HG03175 (cell line): ENCODE data around the gene NFKB1.
"Not testable (repeated sequence)": the region's sequence is repeated elsewhere in the genome, so short reads cannot be mapped to it uniquely, and the experiment has no call there.

ENCODE experiments used
- ATAC-seq: cut with Tn5 transposase; IDR thresholded peaks from one replicate; pipeline ENCODE4 v1.9.1; 2021; ENCODE audit warnings: mild to moderate bottlenecking, moderate library complexity; ENCODE audit not compliant: unreplicated experiment

Gene NFKB1

DNA sequence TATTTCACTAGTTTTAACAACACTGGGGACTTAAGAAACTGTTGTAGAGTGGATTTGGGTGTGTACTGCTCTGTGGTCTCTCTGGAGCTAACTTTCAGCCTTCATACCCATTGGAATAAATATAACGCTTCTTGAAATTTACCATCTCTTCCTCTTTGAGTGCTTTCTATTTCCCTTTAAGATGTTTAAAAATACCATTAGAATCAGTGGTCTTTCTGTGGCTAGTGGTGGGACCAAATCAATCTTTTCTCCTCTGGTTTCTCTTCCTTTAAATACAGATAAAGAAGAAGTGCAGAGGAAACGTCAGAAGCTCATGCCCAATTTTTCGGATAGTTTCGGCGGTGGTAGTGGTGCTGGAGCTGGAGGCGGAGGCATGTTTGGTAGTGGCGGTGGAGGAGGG, 92.0 kb downstream of the NFKB1 start:
- no peak for ATAC-seq

DNA sequence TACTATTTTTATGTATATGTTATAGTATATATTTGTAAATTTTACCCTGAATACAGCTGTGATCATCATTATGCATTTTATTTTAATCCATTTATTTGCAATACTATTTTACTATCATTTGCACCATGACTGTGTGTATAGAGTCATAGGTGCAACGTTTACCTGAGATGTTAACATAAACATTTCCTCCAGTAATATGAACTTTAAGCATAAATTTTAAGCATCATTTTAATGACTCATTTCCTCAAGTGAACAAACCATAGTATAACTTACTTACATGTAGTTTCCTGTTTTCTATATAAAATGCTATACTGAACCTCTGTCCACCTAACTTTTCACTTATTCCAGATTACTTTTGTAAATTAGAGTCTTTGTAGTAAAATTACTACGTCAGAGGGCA, 92.8 kb downstream of the NFKB1 start:
- no peak for ATAC-seq

DNA sequence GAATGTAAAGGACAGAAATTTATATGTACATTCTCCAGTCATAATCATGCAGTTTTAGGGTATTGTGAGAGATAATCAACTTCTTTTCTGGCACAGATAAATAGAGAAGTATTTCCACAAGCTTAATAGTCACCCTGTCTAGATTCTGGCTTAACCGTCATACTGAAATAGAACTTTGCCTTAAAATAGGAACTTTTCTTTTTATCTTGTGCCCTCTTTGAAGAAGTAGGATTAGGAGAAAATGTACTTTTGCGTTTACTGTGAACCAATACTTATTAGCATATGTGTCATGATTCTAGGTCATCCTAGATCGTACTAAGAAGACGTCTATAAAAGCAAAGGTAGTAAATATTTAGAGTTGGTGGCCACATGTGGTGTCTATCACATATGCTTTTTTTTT, 95.4 kb downstream of the NFKB1 start:
- ATAC-seq: no peak

DNA sequence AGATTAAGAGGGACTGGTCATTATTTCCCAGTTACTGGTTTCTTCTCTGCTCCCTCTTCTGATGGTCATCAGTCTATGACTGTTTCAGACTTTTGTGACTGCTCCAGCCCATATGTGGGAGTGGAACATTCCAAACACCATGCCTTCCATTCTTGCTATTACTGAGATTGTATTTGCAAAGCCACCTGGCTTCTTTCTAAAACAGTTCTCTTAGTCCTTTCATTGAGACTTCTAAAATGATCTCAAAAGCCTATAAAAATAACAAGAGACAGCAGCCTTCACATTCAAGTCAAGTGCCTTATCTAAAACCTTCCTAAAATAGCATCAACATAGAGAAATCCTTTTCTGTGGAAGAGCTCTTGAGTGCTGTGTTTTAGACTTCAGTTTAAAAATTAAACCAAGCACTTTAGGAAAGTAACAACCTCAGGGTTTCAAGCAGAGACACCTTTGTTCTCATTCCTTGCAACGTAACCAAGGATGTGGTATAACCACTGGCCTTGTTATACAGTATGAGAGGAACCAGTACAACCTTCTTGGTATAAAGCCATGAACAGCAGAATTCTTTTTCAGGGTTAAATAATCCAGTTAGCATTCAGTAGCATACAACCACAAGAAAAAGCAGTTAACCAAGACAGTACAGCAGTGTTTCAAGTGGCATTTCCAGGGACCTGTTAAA, 97.1 kb downstream of the NFKB1 start:
- peak; percentile 88 for ATAC-seq

DNA sequence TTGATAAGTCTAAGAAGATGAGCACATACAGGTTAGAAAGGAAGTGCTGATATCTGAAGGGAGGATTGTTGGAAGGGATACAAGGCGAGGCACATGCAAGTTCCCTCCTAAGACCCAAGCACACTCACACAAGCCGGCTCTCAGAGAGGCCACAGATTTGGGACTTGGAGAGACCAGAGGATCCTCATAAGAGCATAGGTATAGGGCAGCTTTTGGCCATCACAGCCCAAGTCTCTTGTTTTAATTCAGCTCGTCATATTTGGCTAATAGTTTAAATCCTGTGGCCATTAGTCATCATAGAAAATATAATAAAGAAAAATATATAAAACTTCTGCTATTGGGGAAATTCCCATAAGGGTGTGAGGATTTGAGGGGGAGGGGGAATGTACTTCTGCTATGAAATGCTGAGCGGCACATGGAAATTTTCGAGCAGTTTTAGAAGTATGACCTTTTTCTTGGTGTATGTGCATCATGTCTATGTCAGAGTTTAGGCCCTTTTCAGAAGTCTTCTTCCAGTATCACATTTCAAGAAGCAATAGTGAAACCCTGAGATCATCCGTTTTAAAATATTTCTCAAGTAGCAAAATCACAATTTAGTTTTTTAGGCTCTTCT, 97.7 kb downstream of the NFKB1 start:
- peak; percentile 49 for ATAC-seq

DNA sequence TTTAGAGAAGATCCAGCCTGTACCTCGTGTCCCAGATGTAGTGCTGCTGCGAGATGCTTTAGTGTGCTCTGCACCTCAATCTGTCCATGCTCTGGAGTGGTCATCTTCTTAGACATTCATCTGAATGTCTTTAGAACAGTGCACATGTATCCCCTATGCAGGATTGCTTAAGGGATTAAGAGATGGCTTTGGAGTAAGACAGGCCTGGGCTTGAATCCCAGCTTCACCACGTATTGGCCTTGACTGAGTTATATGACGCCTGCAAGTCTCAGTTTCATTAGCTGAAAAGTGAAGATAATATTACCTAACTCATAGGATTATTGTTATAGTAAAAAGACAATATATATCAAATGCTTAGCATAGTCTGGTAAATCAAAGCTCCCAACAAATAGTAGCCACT, 98.3 kb downstream of the NFKB1 start:
- no peak for ATAC-seq

DNA sequence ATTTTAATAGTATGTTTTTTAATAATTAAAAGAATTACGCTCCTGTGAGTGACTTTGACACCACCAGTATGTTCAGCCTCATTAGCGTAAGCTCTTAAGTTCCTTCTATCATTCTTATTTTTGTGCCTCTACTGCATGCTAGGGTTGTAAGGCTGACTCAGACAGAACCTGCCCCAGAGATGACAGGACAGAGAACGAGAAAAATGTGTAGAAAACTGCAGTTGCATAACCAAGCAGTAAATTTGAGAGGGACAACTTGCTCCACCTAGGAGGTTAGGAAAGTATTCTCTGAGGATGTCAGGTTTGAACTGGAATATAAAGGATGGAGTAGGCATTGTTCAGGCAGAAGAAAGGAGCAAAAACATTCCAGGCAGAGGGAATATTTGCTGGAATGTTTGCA, 98.7 kb downstream of the NFKB1 start:
- ATAC-seq: no peak

DNA sequence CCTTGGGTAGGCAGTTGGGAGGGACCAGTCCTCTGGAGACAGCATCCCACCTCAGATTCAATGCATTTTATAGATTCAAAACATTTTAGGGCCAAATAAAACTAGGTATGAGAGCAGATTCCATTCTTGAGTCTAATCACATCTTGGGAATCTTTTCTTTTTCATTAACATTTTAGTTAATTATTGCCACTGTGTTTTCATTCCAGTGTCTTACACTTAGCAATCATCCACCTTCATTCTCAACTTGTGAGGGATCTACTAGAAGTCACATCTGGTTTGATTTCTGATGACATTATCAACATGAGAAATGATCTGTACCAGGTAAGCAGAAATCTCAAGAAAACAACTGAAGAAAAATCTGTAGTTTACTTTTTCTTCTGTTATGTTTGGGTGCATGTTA, 99.5 kb downstream of the NFKB1 start:
- ATAC-seq: no peak

DNA sequence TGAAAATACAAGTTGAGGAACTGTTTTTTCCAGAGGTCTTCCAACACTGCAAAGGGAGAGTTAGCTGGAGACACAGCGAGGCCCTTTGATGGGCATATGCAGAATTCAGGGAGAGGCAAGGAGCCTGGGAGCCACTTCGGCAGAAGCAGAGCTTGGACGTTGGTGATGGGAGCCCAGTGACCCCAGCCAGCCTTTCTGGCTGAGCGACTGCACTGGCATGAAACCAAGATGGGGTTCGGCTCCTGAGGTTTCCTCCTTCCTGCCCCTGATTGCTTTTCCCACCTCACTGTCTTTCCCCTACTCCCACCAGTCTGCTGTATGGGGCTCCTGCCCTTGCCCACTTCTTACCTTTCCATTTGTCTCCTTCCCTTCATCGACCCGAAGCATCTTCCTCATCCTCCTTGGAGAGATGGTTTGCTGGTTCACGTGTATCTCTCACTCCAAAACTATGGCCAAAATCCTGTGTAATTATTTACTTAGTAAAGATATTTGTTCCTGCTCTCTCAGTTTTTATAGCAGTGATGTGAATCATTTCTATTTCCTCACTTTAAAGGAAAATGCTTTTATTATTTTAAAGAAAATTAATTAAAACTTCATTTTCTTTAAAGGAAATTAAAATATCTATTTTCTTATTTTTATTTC, 100.5 kb downstream of the NFKB1 start:
- ATAC-seq: no peak

DNA sequence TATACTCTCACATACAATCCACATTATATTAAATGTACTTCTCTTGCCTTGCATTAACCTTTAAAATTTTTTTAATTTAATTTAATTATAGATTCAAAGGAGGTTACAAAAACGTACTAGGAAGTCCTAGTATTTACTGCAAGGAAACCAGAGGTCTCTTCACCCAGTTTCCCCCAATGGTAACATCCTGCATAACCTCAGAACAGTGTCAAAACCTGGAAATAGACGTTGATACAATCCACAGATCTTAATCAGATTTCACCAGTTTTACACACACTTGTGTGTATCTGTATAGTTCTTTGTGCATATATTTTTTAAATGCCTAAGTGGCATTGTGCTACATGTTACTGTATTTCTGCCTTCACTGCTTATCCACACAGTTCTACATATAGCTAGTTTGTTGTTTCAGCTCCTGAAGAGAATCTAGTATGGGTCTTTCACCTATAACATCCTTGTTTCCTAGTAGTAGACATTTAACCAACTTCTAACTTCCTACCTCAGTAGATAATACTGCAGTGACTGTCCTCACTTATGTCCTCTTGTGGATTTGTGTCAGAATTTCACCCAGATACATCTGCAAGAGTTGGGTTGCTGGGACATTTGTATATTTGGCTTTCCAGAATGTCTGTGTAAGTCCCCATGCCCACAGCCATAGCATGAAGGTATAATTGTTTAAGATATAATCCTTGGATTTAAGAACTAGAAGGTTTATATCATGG, 103.2 kb downstream of the NFKB1 start:
- no peak for ATAC-seq

DNA sequence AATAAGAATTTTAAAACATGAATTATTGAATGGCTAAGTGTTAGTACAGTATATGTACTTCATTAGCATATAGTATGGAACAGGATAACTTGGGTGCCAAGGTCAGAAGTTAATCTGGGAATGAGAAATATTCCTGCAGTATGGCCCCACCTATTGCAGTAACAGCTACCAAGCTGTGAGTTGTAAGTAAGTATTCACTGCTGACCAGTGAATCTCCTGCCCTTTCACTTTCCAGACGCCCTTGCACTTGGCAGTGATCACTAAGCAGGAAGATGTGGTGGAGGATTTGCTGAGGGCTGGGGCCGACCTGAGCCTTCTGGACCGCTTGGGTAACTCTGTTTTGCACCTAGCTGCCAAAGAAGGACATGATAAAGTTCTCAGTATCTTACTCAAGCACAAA, 105.1 kb downstream of the NFKB1 start:
- ATAC-seq: no peak

DNA sequence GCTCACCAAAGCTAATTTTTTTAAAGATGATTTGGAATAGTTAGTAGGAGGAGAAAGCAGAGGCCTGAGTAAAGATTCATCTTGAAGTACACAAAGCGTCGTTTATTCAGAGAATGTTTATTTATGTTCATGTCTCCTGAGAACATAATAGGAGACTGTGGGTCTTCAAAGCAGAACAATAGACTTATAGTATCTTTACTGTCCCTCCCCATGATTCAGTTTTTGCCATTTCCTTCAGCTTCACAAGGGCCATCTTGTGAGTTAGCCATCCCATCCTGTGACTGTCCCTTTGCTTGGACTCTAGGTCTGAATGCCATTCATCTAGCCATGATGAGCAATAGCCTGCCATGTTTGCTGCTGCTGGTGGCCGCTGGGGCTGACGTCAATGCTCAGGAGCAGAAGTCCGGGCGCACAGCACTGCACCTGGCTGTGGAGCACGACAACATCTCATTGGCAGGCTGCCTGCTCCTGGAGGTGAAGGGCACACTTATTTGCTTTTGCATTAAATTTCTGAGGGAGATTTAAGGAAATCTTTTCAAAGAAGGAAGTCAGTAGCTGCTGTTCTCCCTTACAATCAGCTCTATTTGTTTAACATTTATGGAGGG, 105.8 kb downstream of the NFKB1 start:
- ATAC-seq: no peak

DNA sequence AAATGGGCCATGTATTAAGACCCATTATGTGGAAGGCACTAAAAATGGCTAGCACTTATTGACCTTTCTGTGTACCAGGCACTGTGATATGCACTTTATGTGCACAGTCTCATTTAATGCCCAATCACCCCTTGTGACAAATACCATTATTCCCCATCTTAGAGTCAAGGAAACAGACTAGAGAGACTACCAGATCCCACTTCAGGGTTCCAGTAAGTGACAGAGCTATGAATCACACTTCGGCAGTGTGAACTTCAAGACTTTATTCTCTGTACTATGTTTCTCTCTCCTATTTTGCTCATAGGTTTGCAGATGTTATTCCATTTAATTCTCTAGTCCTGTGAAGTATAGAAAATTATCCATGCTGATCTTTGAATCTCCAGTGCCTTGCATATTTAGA, 107.0 kb downstream of the NFKB1 start:
- ATAC-seq: no peak

DNA sequence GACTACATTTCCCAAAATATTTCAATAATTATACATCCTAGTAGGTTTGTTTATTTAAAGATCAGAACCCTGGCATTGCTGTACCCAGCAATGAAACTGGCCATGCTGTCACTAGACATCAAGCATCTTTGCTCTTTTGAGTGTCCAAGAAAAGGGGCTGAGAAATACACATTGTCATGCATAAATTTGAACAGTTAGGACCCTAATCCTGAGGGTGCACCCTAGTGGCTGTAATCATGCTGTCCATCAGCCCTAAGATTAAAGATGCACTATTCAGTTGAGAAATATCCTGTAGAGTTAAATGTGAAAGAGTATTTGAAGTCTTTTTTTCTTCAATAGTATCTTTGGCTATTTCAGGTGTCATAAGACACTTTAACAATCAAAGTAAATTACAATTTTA, 108.8 kb downstream of the NFKB1 start:
- ATAC-seq: peak; percentile 48

DNA sequence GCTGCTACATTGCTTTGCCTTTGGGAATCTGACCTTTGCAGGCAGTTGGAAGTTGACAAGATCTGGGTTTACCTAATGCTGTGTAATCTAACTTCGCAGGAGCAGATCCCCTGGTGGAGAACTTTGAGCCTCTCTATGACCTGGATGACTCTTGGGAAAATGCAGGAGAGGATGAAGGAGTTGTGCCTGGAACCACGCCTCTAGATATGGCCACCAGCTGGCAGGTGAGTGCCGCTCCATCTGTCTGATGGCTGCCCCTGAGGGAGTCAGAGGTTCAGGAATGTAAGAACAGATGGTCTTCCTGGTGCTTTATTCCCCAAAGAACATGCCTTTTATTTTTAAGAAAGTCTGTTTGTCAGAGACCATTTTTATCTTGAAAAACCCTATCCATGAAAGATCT, 109.3 kb downstream of the NFKB1 start:
- no peak for ATAC-seq

DNA sequence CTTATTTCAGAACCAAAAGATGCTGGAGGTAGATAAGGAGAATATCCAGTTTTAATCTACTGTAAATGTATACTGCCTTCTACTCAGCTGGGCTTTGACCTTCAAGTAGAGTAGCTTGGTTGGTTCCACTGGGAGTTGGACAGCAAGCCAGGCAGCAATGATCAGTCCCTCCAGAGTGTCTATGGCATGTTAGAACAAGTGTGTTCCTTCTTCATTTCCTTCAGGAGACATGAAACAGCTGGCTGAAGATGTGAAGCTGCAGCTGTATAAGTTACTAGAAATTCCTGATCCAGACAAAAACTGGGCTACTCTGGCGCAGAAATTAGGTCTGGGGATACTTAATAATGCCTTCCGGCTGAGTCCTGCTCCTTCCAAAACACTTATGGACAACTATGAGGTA, 111.1 kb downstream of the NFKB1 start:
- ATAC-seq: no peak

DNA sequence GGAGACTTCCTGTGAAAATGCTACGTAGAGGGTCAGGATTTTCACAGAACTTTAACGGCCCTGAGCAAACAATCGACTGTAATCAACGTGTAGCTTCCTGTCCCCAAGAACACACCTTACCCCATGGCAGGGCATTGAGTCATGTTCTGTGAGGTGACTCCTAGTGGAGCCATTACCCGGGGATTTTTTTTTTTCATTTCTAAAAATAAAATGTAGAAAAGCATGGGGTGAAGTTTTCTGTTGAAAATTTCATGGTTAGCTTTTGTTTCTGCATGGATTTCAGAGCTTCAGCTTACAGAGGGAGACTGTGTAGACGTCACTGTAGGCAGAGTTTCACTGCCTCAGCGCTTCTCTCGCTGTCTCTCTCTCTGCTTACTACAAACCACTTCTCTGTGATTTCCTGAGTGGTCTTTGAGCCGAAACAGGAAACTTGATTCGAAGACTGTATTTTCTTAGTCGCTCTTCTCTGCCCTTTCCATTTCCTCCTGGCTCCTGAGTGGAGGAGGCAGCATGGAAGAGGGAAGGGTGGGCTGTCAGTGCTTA, 111.7 kb downstream of the NFKB1 start:
- no peak for ATAC-seq

DNA sequence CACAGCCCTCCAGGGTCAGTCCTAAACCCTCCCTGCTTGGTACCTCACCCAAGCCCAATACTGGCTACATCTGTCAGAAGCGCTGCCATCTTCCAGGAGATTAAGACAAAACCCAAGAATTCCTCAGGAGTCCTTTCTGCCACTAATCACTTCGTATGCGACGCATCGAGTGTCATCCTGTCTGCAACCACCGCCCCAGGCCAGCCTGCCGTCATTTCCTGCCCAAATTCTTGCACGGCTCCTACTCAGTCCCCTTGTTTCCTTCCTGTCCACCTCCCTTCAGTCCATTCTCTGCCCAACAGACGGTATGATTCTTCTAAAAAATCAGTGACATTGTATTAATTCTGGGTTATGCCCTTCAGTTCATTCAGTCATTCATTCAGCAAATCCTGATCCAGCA, 113.6 kb downstream of the NFKB1 start:
- no peak for ATAC-seq

DNA sequence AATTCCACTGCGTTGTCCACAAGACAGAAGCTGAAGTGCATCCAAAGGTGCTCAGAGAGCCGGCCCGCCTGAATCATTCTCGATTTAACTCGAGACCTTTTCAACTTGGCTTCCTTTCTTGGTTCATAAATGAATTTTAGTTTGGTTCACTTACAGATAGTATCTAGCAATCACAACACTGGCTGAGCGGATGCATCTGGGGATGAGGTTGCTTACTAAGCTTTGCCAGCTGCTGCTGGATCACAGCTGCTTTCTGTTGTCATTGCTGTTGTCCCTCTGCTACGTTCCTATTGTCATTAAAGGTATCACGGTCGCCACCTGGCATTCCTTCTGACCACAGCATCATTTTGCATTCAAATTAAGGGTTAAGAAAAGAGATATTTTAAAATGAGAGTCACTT, 115.5 kb downstream of the NFKB1 start:
- no peak for ATAC-seq

DNA sequence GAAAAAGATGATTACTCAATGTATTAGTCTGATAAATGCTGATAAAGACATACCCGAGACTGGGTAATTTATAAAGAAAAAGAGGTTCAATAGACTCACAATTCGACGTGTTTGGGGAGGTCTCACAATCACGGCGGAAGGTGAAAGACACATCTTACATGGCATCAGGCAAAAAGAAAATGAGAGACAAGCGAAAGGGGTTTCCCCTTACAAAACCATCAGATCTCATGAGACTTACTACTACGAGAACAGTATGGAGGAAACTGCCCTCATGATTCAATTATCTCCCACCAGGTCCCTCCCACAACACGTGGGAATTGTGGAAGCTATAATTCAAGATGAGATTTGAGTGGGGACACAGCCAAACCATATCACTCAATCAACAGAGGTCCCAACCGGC, 117.9 kb downstream of the NFKB1 start:
- not testable (repeated sequence) for ATAC-seq
